DOHH2 (cell line): ENCODE data around the gene TRIML2.

Experiments used
- H3F3A ChIP-seq: fragments of 200-600 bp; sonication (generic), shearing (Covaris generic); 2 replicates; pipeline ENCODE4 v1.6.0; 2016; ENCODE audit warnings: antibody characterized with exemption, mild to moderate bottlenecking; ENCODE audit not compliant: control insufficient read depth, insufficient read depth
- H3K27ac ChIP-seq: fragments of 200-600 bp; sonication (generic); 2 replicates; pipeline ENCODE4 v1.5.1; 2014; ENCODE audit warnings: low read depth, mild to moderate bottlenecking, low read length, moderate library complexity
- H3K27me3 ChIP-seq: fragments of 200-600 bp; sonication (generic); 2 replicates; pipeline ENCODE4 v1.6.1; 2014; ENCODE audit warnings: mild to moderate bottlenecking, low read length, mixed read lengths; ENCODE audit not compliant: control insufficient read depth
- H3K36me3 ChIP-seq: fragments of 200-600 bp; sonication (generic); 2 replicates; pipeline ENCODE4 v1.6.1; 2014; ENCODE audit warnings: mild to moderate bottlenecking, low read length, moderate library complexity, mixed read lengths; ENCODE audit not compliant: control insufficient read depth
- H3K4me1 ChIP-seq: fragments of 200-600 bp; sonication (generic); 2 replicates; pipeline ENCODE4 v1.6.1; 2014; ENCODE audit warnings: mild to moderate bottlenecking, low read length, mixed read lengths; ENCODE audit not compliant: control insufficient read depth
- H3K4me2 ChIP-seq: fragments of 200-600 bp; sonication (generic); 2 replicates; pipeline ENCODE4 v1.6.0; 2014; ENCODE audit warnings: mild to moderate bottlenecking, low read length, moderate library complexity
- H3K4me3 ChIP-seq: fragments of 200-600 bp; sonication (generic); 2 replicates; pipeline ENCODE4 v1.5.1; 2014; ENCODE audit warnings: mild to moderate bottlenecking, low read length, mixed read lengths
- H3K79me2 ChIP-seq: fragments of 200-600 bp; sonication (generic); 2 replicates; pipeline ENCODE4 v1.6.1; 2014; ENCODE audit warnings: mild to moderate bottlenecking, low read length, mixed read lengths; ENCODE audit not compliant: control insufficient read depth
- H3K9me2 ChIP-seq: fragments of 200-600 bp; sonication (generic); replicated peaks from 2 replicates; pipeline ENCODE4 v1.6.1; 2014; ENCODE audit warnings: mild to moderate bottlenecking, low read length, mixed read lengths; ENCODE audit not compliant: control insufficient read depth
- H3K9me3 ChIP-seq: fragments of 200-600 bp; sonication (generic); 2 replicates; pipeline ENCODE4 v1.6.1; 2014; ENCODE audit warnings: antibody characterized with exemption, low read length, mixed read lengths; ENCODE audit not compliant: control insufficient read depth, insufficient read depth
- H4K20me1 ChIP-seq: fragments of 200-600 bp; sonication (generic); 2 replicates; pipeline ENCODE4 v1.6.0; 2014; ENCODE audit warnings: low read depth, mild to moderate bottlenecking, antibody characterized with exemption, low read length, moderate library complexity; ENCODE audit not compliant: control insufficient read depth, insufficient read depth
- CTCF ChIP-seq: fragments of 200-600 bp; sonication (generic); IDR thresholded peaks from one replicate; pipeline ENCODE4 v1.5.1; 2014; ENCODE audit warnings: antibody characterized with exemption, mild to moderate bottlenecking, low read depth, low read length; ENCODE audit not compliant: poor library complexity, severe bottlenecking
- EZH2phosphoT487 ChIP-seq: fragments of 200-600 bp; sonication (generic); IDR thresholded peaks from 2 replicates; pipeline ENCODE4 v1.6.1; 2017; ENCODE audit warnings: borderline replicate concordance, mild to moderate bottlenecking, antibody characterized with exemption, low read length, moderate library complexity, mixed read lengths

The TRIML2 gene

GRCh38 chr4:188109157-188109755 lies at the start of gene TRIML2:
TSS of gene TRIML2 (minus strand) at chr4:188109603. CDS start at chr4:188105368, 4,235 bp downstream.
- H3K4me2 ChIP-seq: no peak within 1 kb of the TSS

GRCh38 chr4:188158336-188158735 lies 48.9 kb upstream of the TRIML2 start:
- TF ChIP-seq CTCF (no peak), EZH2phosphoT487 (no peak)
- Histone ChIP-seq H4K20me1 (no peaks in the 10 kb centered on the region), H3K4me2 (no peak overlapping the region), H3F3A (no peaks in the 10 kb centered on the region), H3K27ac (no peak overlapping the region), H3K36me3 (no peaks in the 10 kb centered on the region), H3K79me2 (no peaks in the 10 kb centered on the region), H3K27me3 (no peaks in the 10 kb centered on the region), H3K4me1 (no peaks in the 10 kb centered on the region), H3K9me2 (no peaks in the 10 kb centered on the region), H3K9me3 (no peaks in the 10 kb centered on the region), H3K4me3 (no peak overlapping the region)

More at GRCh38 chr4:188109157-188109755, at the start of gene TRIML2:
- Histone ChIP-seq H3K27ac (no peak within 1 kb of the TSS), H3K36me3 (no peaks in the 10 kb centered on the region), H3K9me2 (no peaks in the 10 kb centered on the region), H3F3A (no peaks in the 10 kb centered on the region), H3K9me3 (peaks cover 4% of the 10 kb centered on the region; the same call in 1 of the 2 replicates), H3K79me2 (no peaks in the 10 kb centered on the region), H3K4me1 (no peaks in the 10 kb centered on the region), H3K27me3 (no peaks in the 10 kb centered on the region), H3K4me3 (no peak within 1 kb of the TSS), H4K20me1 (no peaks in the 10 kb centered on the region)
- TF ChIP-seq EZH2phosphoT487 (no peak), CTCF (no peak)

GRCh38 chr4:188154668-188155405 lies 45.4 kb upstream of the TRIML2 start:
- Histone ChIP-seq H3K36me3 (no peaks in the 10 kb centered on the region), H3K27me3 (no peaks in the 10 kb centered on the region), H3K9me2 (no peaks in the 10 kb centered on the region), H3K4me2 (no peak overlapping the region), H3K9me3 (no peaks in the 10 kb centered on the region; the same call in 1 of the 2 replicates), H3K79me2 (no peaks in the 10 kb centered on the region), H3K4me3 (no peak overlapping the region), H3F3A (no peaks in the 10 kb centered on the region), H3K4me1 (no peaks in the 10 kb centered on the region), H3K27ac (no peak overlapping the region), H4K20me1 (no peaks in the 10 kb centered on the region)
- TF ChIP-seq CTCF (no peak), EZH2phosphoT487 (no peak)
